Ectodermal cell (in vitro differentiated cells): ENCODE measurements around the gene CHIA.

Experiments
- H3K27ac ChIP-seq: 2 replicates; pipeline ENCODE4 v1.7.0; 2013; ENCODE audit warnings: mild to moderate bottlenecking, low read depth, low read length; ENCODE audit not compliant: insufficient read depth, poor library complexity, severe bottlenecking
- H3K27me3 ChIP-seq: 2 replicates; pipeline ENCODE4 v1.7.0; 2013; ENCODE audit warnings: mild to moderate bottlenecking, low read length; ENCODE audit not compliant: insufficient read depth, control insufficient read depth, poor library complexity, severe bottlenecking
- H3K36me3 ChIP-seq: one replicate; pipeline ENCODE4 v1.7.0; 2013; ENCODE audit warnings: low read length; ENCODE audit not compliant: control insufficient read depth, insufficient read depth
- H3K4me1 ChIP-seq: one replicate; pipeline ENCODE4 v1.7.0; 2013; ENCODE audit warnings: low read length; ENCODE audit not compliant: control insufficient read depth, insufficient read depth
- H3K4me3 ChIP-seq: 2 replicates; pipeline ENCODE4 v1.7.0; 2013; ENCODE audit warnings: low read depth, low read length, control low read depth; ENCODE audit not compliant: insufficient read depth
- H3K9me3 ChIP-seq: 2 replicates; pipeline ENCODE4 v1.7.0; 2013; ENCODE audit warnings: mild to moderate bottlenecking, low read length, moderate library complexity; ENCODE audit not compliant: control insufficient read depth
- WGBS, 2 experiments: methylation state at CpG; one replicate each; pipeline ENCODE4 v1.1.7; 2013; ENCODE audit warnings: missing lambda C conversion rate in 2 of 2; 5-methylcytosine and 5-hydroxymethylcytosine counted together

Gene CHIA

DNA sequence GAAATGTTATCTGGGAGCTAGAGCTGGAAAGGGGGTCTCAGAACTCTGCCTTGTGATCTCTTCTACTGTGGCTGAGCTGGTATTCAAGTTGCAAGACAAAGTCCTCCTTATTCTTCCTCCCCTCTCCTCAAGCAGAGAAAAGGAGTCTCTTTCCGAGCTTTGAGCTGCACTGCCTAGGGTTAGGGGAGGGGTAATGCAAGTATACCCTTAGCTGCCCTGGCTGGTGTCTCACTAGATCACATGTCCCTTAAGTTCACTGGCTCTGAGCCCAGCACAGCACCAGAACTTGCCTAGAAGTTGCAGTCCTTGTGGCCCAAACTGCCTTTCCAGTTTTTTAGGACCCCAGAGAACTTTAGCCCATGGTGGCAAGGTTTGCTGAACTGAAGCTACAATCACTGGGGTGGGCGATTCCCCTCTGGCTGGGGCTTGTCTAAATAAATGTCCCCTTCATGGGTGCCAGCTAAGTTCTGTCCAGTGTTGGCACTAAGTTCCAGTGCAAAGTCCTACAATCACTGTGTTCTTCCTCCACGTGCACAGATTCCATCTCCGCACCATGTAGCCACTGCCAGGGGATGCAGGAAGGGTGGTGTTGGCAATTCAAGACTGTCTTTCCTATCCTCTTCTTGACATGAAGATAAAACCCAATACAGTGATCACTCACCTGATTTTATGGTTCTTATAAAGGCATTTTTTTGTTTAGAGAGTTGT, 22.7 kb upstream of the CHIA start:
- H3K27ac ChIP-seq, result no peak overlapping the region
- 75 to 81% methylated on average over 4 of the region's 4 CpGs for WGBS, 2 experiments

GRCh38 chr1:111269825-111270406, 20.7 kb upstream of the CHIA start:
- WGBS, 2 experiments, result 95 to 100% methylated on average over 2 to 4 of the region's 4 CpGs

More for the DNA sequence above, 22.7 kb upstream of the CHIA start:
- Histone ChIP-seq H3K27me3 (no peaks in the 10 kb centered on the region), H3K9me3 (no peaks in the 10 kb centered on the region), H3K4me3 (no peak overlapping the region), H3K4me1 (no peaks in the 10 kb centered on the region), H3K36me3 (no peaks in the 10 kb centered on the region)

GRCh38 chr1:111270771-111271463, 19.7 kb upstream of the CHIA start:
- H3K9me3 ChIP-seq, result no peaks in the 10 kb centered on the region
- no peaks in the 10 kb centered on the region for H3K4me1 ChIP-seq
- H3K27ac ChIP-seq, result no peak overlapping the region
- H3K27me3 ChIP-seq, result no peaks in the 10 kb centered on the region
- H3K4me3 ChIP-seq, result no peak overlapping the region
- no peaks in the 10 kb centered on the region for H3K36me3 ChIP-seq
- 96 to 97% methylated on average over 40 of the region's 40 CpGs for WGBS, 2 experiments

More at GRCh38 chr1:111269825-111270406, 20.7 kb upstream of the CHIA start:
- no peak overlapping the region for H3K4me3 ChIP-seq
- no peaks in the 10 kb centered on the region for H3K9me3 ChIP-seq
- no peak overlapping the region for H3K27ac ChIP-seq
- no peaks in the 10 kb centered on the region for H3K36me3 ChIP-seq
- no peaks in the 10 kb centered on the region for H3K4me1 ChIP-seq
- no peaks in the 10 kb centered on the region for H3K27me3 ChIP-seq

DNA sequence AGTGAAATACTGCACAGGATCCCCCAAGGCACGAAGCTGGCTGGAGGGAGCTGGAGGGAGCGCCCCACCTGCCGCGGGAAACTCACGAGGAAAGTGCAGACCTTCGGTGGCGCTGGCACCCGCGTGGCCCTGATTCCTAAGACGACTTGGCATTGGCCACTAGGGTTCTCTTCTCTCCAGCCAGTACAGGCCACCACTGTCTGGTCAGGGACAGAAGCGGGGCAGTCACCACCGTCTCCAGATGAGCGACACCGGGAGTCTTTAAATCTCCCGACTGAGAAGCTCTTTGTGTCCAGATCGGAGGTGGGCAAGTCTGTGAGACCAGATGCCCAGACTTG, 19.2 kb upstream of the CHIA start:
- H3K27ac ChIP-seq, result no peak overlapping the region
- no peaks in the 10 kb centered on the region for H3K9me3 ChIP-seq
- no peaks in the 10 kb centered on the region for H3K4me1 ChIP-seq
- no peaks in the 10 kb centered on the region for H3K36me3 ChIP-seq
- no peaks in the 10 kb centered on the region for H3K27me3 ChIP-seq
- 70 to 73% methylated on average over 16 of the region's 16 CpGs for WGBS, 2 experiments
- H3K4me3 ChIP-seq, result no peak overlapping the region

- Histone ChIP-seq H3K36me3 (no peaks in the 10 kb centered on the region), H3K27ac (no peak overlapping the region), H3K4me1 (no peaks in the 10 kb centered on the region), H3K4me3 (no peak overlapping the region), H3K27me3 (no peaks in the 10 kb centered on the region), H3K9me3 (no peaks in the 10 kb centered on the region)
- WGBS, 2 experiments, result 27 to 35% methylated on average over 3 of the region's 3 CpGs
Measured at GRCh38 chr1:111272081-111272480, 18.6 kb upstream of the CHIA start.

GRCh38 chr1:111274653-111275052, 16.0 kb upstream of the CHIA start:
- Histone ChIP-seq H3K9me3 (no peaks in the 10 kb centered on the region), H3K36me3 (no peaks in the 10 kb centered on the region), H3K4me1 (no peaks in the 10 kb centered on the region), H3K4me3 (no peak overlapping the region), H3K27me3 (no peaks in the 10 kb centered on the region), H3K27ac (no peak overlapping the region)
- WGBS, 2 experiments, result 84 to 87% methylated on average over 3 to 4 of the region's 4 CpGs

GRCh38 chr1:111275079-111275478, 15.6 kb upstream of the CHIA start:
- Histone ChIP-seq H3K9me3 (no peaks in the 10 kb centered on the region), H3K4me3 (no peak overlapping the region), H3K4me1 (no peaks in the 10 kb centered on the region), H3K27me3 (no peaks in the 10 kb centered on the region), H3K27ac (no peak overlapping the region), H3K36me3 (no peaks in the 10 kb centered on the region)
- 98 to 100% methylated on average over 1 of the region's 1 CpG for WGBS, 2 experiments

- no peak overlapping the region for H3K27ac ChIP-seq
- H3K4me1 ChIP-seq, result no peaks in the 10 kb centered on the region
- no peaks in the 10 kb centered on the region for H3K9me3 ChIP-seq
- H3K4me3 ChIP-seq, result no peak overlapping the region
- H3K36me3 ChIP-seq, result no peaks in the 10 kb centered on the region
- no peaks in the 10 kb centered on the region for H3K27me3 ChIP-seq
Measured at GRCh38 chr1:111275780-111276433, 14.7 kb upstream of the CHIA start.

GRCh38 chr1:111279144-111279543, 11.5 kb upstream of the CHIA start:
- no peaks in the 10 kb centered on the region for H3K36me3 ChIP-seq
- H3K27me3 ChIP-seq, result no peaks in the 10 kb centered on the region
- H3K9me3 ChIP-seq, result no peaks in the 10 kb centered on the region
- whole genome bisulfite sequencing, 2 experiments, result 89 to 93% methylated on average over 4 of the region's 4 CpGs
- H3K4me1 ChIP-seq, result no peaks in the 10 kb centered on the region
- no peak overlapping the region for H3K27ac ChIP-seq
- H3K4me3 ChIP-seq, result no peak overlapping the region

- no peaks in the 10 kb centered on the region for H3K9me3 ChIP-seq
- H3K36me3 ChIP-seq, result no peaks in the 10 kb centered on the region
- H3K4me3 ChIP-seq, result no peak overlapping the region
- H3K27me3 ChIP-seq, result no peaks in the 10 kb centered on the region
- H3K27ac ChIP-seq, result no peak overlapping the region
- no peaks in the 10 kb centered on the region for H3K4me1 ChIP-seq
Measured at GRCh38 chr1:111280267-111280666, 10.4 kb upstream of the CHIA start.
